ENCODE results near the gene MMP23B.
A peak's percentile ranks its signal among the peaks of the same experiment; 100 is the strongest.
"Not testable (repeated sequence)": the region's sequence is repeated elsewhere in the genome, so short reads cannot be mapped to it uniquely, and the experiment has no call there.

MMP23B gene

GRCh38 chr1:1672181-1672965, 40.4 kb downstream of the MMP23B start:
- TF ChIP-seq, protein P1, sequence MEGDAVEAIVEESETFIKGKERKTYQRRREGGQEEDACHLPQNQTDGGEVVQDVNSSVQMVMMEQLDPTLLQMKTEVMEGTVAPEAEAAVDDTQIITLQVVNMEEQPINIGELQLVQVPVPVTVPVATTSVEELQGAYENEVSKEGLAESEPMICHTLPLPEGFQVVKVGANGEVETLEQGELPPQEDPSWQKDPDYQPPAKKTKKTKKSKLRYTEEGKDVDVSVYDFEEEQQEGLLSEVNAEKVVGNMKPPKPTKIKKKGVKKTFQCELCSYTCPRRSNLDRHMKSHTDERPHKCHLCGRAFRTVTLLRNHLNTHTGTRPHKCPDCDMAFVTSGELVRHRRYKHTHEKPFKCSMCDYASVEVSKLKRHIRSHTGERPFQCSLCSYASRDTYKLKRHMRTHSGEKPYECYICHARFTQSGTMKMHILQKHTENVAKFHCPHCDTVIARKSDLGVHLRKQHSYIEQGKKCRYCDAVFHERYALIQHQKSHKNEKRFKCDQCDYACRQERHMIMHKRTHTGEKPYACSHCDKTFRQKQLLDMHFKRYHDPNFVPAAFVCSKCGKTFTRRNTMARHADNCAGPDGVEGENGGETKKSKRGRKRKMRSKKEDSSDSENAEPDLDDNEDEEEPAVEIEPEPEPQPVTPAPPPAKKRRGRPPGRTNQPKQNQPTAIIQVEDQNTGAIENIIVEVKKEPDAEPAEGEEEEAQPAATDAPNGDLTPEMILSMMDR (IDR thresholded peaks at IDR 0.05; ENCODE audit: control insufficient read depth, insufficient read depth, low read depth, low read length, missing control alignments), result no peak
- DNase-seq (ENCODE audit: low read depth), result no peak
- no peak overlapping the region for H3K4me3 ChIP-seq (ENCODE audit: control insufficient read depth, low read depth, low read length)

DNA sequence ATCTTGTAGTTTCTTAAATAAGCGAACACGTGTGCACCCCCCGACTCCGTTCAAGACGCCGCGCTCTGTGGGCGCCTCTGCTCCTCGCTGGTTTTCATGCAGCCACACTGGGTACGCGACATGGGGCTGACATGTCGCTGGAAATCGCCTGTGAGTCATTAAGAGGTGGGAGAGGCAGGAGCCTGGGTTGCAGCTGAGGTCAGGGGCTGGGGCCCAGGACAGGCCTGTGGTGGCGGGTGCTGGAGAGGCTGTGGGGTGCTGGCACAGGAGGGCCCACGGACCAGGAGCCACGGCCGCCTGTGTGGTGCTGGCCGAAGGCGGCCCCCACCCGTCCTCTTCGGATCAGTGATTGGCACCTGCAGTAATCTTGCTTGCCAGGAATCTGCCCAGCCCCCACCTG, 42.8 kb downstream of the MMP23B start:
- not testable (repeated sequence) for H3K4me3 ChIP-seq (ENCODE audit: control insufficient read depth, low read depth, low read length); DNase-seq (ENCODE audit: low read depth)

DNA sequence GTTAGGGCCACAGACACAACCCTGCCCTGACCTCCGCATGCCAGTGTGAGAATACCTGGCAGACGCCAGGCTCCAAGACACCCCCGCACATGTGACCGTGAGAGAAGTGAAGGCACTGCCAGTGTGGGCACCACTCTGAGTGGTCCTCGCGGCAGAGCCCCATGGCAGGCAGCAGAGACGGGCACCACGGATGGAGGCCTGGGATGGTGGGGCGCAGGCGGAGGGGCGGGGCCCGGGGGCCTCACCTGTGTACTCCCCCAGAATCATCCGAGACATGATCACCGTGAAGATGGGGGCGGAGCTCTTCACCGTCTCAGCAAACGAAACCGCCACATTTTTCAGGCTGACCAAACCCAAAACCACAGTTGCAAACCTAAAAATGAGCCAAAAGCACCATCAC, 43.2 kb downstream of the MMP23B start:
- DNase-seq (ENCODE audit: low read depth); H3K4me3 ChIP-seq (ENCODE audit: control insufficient read depth, low read depth, low read length): not testable (repeated sequence)

- not testable (repeated sequence) for H3K4me3 ChIP-seq (ENCODE audit: control insufficient read depth, low read depth, low read length); DNase-seq (ENCODE audit: low read depth)
These were observed 44.1 kb downstream of the MMP23B start for GRCh38 chr1:1676087-1676486.

- TF ChIP-seq, protein P1 (IDR thresholded peaks at IDR 0.05; ENCODE audit: control insufficient read depth, insufficient read depth, low read depth, low read length, missing control alignments), result no peak
- DNase-seq (ENCODE audit: low read depth), result no peak
- H3K4me3 ChIP-seq (ENCODE audit: control insufficient read depth, low read depth, low read length), result no peak overlapping the region
These were observed 46.0 kb downstream of the MMP23B start for GRCh38 chr1:1677718-1678580.

DNA sequence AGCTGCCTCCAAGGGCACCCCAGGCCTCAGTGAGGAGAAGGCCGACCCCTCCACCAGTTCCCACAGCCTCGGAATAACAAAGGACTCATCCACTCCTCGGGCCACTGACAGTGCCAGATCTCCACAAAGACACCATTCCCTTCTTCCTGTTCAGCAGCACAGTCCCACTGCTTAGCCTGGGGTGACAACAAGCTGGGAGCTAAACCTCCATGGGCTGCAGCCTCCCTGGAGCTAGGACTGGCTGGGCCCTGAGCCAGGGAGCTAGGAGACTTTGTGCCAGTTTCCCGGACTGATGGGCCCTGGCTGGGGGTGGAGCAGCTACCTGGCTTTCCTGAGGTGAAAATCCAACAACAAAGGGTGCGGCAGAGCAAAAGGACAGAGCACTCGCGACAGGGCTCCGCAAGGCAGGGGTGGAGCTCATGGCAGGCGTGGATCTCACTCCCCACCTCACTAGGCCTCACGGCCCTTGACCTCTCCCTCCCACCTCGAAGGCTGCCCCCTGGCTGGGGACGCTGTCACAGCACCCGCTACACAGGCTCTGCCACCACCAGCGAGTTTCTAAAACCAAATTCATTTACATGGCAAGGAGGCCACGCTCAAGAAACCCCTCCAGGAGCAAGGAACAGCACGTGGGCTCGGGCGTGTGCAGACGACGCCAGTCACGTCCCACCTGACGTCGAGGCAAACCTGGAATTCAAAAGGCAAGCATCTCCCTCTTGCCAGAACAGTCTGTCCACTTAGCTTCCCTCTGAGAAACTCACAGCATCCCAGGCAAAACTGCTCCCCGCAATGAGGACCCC, 46.8 kb downstream of the MMP23B start:
- no peak overlapping the region for H3K4me3 ChIP-seq (ENCODE audit: control insufficient read depth, low read depth, low read length)
- no peak for DNase-seq (ENCODE audit: low read depth)
- TF ChIP-seq, protein P1 (IDR thresholded peaks at IDR 0.05; ENCODE audit: control insufficient read depth, insufficient read depth, low read depth, low read length, missing control alignments), result peak; percentile 6

DNA sequence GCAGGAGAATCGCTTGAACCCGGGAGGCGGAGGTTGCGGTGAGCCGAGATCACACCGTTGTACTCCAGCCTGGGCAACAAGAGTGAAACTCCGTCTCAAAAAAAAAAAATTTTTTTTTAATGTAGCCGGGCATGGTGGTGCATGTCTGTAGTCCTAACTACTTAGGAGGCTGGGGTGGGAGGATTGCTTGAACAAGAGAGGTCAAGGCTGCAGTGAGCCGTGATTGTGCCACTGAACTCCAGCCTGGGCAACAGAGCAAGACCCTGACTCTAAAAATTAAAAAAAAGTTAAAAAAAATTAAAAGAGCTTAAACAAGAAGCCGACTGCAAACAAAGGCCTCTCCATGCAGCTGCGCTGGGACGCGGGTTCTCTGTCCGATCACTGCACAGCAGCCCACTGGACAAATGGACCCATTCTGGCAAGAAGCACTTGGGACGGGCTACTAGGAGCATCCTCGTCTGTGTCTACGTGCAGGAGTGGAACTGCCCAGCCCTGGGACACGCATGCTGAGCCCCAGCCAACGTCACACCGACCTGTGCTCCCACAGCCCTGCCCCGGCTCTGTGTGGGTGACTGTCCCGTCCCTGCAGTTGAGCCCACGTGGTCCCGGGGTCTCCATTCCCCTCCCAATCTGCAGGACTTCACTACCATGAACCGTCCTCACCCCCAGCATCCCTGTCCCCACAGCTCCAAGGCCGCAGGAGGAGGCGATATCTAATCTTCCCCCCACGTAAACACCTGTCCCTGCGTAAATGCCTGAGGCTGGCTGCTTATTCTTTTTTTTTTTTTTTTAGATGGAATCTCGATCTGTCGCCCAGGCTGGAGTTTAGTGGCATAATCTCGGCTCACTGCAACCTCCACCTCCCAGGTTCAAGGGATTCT, 48.3 kb downstream of the MMP23B start:
- no peak for DNase-seq (ENCODE audit: low read depth)
- no peak overlapping the region for H3K4me3 ChIP-seq (ENCODE audit: control insufficient read depth, low read depth, low read length)
- TF ChIP-seq, protein P1 (IDR thresholded peaks at IDR 0.05; ENCODE audit: control insufficient read depth, insufficient read depth, low read depth, low read length, missing control alignments), result no peak
